Gastrocnemius medialis (tissue), 4 donors: ENCODE results near the gene ROR2.

Experiments used
- POLR2A ChIP-seq, 2 donors: fragments of 450-650 bp; IDR thresholded peaks; one replicate each; pipeline ENCODE4 v1.6.1; 2017; ENCODE audit warnings: antibody characterized with exemption in 2 of 2, mild to moderate bottlenecking in 2 of 2, moderate library complexity in 2 of 2
- TF ChIP-seq, protein P1 (sequence below), 5 experiments: fragments of 450-650 bp in 3 of 5; fragments of 200-600 bp in 2 of 5; sonication (generic) in 2 of 5; IDR thresholded peaks in 4 of 5; conservative IDR thresholded peaks in 1 of 5; 1 replicate in 4 of 5; 2 replicates in 1 of 5; pipeline ENCODE4 v1.5.1; 2016 to 2019; ENCODE audit warnings: antibody characterized with exemption in 5 of 5, mild to moderate bottlenecking in 3 of 5, moderate library complexity in 3 of 5

DNA sequence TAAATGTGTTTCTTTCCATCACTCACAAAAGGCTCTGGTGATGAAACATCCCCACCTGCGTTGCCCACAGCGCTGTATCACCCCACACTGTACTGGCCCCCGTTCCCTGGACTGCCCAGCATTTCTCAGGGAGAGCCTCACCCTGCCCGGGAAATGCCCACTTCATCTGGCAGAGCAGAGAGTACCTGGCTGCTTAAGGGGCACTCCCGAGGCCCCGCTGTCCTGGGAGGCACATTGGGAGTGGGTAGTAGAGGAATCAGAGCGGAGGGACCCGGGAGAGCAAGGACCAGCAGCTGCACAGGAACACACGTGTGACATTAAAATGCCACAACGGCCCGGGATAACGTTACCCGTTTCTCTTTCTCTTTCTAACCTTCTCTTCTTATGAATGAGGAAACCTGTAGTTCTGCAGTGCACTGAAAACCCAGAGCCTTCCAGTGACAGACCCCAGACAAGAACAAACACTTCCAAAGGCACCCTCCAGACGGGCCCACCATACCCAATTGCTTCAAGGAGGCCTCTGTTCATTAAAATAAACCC is 110.0 kb downstream of the ROR2 start:
- TF ChIP-seq POLR2A (IDR thresholded peaks at IDR 0.05): no peak
- TF ChIP-seq, protein P1, sequence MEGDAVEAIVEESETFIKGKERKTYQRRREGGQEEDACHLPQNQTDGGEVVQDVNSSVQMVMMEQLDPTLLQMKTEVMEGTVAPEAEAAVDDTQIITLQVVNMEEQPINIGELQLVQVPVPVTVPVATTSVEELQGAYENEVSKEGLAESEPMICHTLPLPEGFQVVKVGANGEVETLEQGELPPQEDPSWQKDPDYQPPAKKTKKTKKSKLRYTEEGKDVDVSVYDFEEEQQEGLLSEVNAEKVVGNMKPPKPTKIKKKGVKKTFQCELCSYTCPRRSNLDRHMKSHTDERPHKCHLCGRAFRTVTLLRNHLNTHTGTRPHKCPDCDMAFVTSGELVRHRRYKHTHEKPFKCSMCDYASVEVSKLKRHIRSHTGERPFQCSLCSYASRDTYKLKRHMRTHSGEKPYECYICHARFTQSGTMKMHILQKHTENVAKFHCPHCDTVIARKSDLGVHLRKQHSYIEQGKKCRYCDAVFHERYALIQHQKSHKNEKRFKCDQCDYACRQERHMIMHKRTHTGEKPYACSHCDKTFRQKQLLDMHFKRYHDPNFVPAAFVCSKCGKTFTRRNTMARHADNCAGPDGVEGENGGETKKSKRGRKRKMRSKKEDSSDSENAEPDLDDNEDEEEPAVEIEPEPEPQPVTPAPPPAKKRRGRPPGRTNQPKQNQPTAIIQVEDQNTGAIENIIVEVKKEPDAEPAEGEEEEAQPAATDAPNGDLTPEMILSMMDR (IDR thresholded peaks at IDR 0.05 in 4 of 5, conservative IDR thresholded peaks at IDR 0.05 in 1 of 5): no peak
